HG03460 (cell line): ENCODE measurements around the gene XK.
"Not testable (repeated sequence)": the region's sequence is repeated elsewhere in the genome, so short reads cannot be mapped to it uniquely, and the experiment has no call there.

Experiments
- ATAC-seq: cut with Tn5 transposase; IDR thresholded peaks from one replicate; pipeline ENCODE4 v1.9.1; 2021; ENCODE audit not compliant: unreplicated experiment

The XK gene

GRCh38 chrX:37685381-37686359 is at the start of gene XK:
Gene XK (plus strand): TSS chrX:37685791. CDS start chrX:37685962, 171 bp downstream.
- peak; percentile 68 for ATAC-seq

- no peak for ATAC-seq
These were observed 47.5 kb upstream of the XK start for GRCh38 chrX:37638047-37638446.

GRCh38 chrX:37640142-37640541 is 45.4 kb upstream of the XK start:
- no peak for ATAC-seq

GRCh38 chrX:37641859-37642258 is 43.7 kb upstream of the XK start:
- no peak for ATAC-seq

- ATAC-seq = no peak
These were observed 40.9 kb upstream of the XK start for GRCh38 chrX:37644381-37645305.

- no peak for ATAC-seq
These were observed 39.3 kb upstream of the XK start for GRCh38 chrX:37646254-37646653.

GRCh38 chrX:37650879-37651278 is 34.7 kb upstream of the XK start:
- not testable (repeated sequence) for ATAC-seq

- ATAC-seq = no peak
These were observed 33.6 kb upstream of the XK start for GRCh38 chrX:37651921-37652452.

- no peak for ATAC-seq
These were observed 32.9 kb upstream of the XK start for GRCh38 chrX:37652589-37653231.

- no peak for ATAC-seq
These were observed 32.0 kb upstream of the XK start for GRCh38 chrX:37653397-37654085.

- ATAC-seq = no peak
These were observed 27.1 kb upstream of the XK start for GRCh38 chrX:37658343-37659030.

GRCh38 chrX:37659047-37659446 is 26.5 kb upstream of the XK start:
- ATAC-seq = no peak

GRCh38 chrX:37662181-37662580 is 23.4 kb upstream of the XK start:
- ATAC-seq = no peak

GRCh38 chrX:37666516-37666915 is 19.1 kb upstream of the XK start:
- ATAC-seq = no peak

GRCh38 chrX:37667141-37667540 is 18.4 kb upstream of the XK start:
- ATAC-seq = no peak

- ATAC-seq = no peak
These were observed 13.0 kb upstream of the XK start for GRCh38 chrX:37672563-37672962.

- no peak for ATAC-seq
These were observed 8.8 kb upstream of the XK start for GRCh38 chrX:37676811-37677210.

- no peak for ATAC-seq
These were observed 8.3 kb upstream of the XK start for GRCh38 chrX:37677243-37677642.

- ATAC-seq = no peak
These were observed 7.8 kb upstream of the XK start for GRCh38 chrX:37677765-37678164.

- no peak for ATAC-seq
These were observed 7.0 kb upstream of the XK start for GRCh38 chrX:37678574-37678973.
